Endothelial cell of umbilical vein (primary cell): ENCODE results near the gene CFAP46. TPM values are rescaled to one million over a fixed set of nuclear protein-coding genes. Genes with fewer than 3 reads are reported as not detected.

Experiments used
- BruUV-seq: library from RNA; stranded (reverse); fragments of 400-500 nt; replicated peaks from 2 replicates; lab custom pipeline; 2021; lab: Mats Ljungman, UMichigan
- CTCF ChIA-PET: fragments of 300-600, 350-600 bp; sonication (Branson Sonifier 250); formaldehyde crosslinking; loops from one replicate; lab custom pipeline; 2021; ENCODE audit warnings: antibody characterized with exemption, inconsistent platforms; lab: Charles Lee
- POLR2A ChIA-PET: fragments of 300-600, 350-600 bp; sonication (Branson Sonifier 250); formaldehyde crosslinking; loops from one replicate; lab custom pipeline; 2021; ENCODE audit warnings: antibody characterized with exemption, inconsistent platforms; lab: Charles Lee
- DNase-seq: peaks from one replicate; pipeline ENCODE4 v3.0.0-alpha.2; 2011; ENCODE audit warnings: low read depth, low spot score
- FAIRE-seq: peaks from 2 replicates; lab custom pipeline; 2011; peaks lifted over from hg19 to GRCh38; lab: Jason Lieb, UNC
- H2AFZ ChIP-seq: 2 replicates; pipeline ENCODE4 v1.6.0; 2012; ENCODE audit warnings: low read depth, low read length, control low read depth, inconsistent platforms
- H3K27ac ChIP-seq: 2 replicates; pipeline ENCODE4 v1.5.1; 2011; ENCODE audit warnings: low read depth, mild to moderate bottlenecking, control low read depth, low read length, moderate library complexity; ENCODE audit not compliant: insufficient read depth
- H3K27me3 ChIP-seq, 2 experiments: 2 replicates each; pipeline versions ENCODE4 v1.6.0 to v1.6.1; 2011; ENCODE audit warnings: low read length in 2 of 2, mixed read lengths in 1 of 2; ENCODE audit not compliant: control insufficient read depth in 2 of 2, insufficient read depth in 2 of 2
- H3K36me3 ChIP-seq, 2 experiments: 2 replicates in 1 of 2; 3 replicates in 1 of 2; pipeline ENCODE4 v1.5.1; 2011; ENCODE audit warnings: low read length in 2 of 2, mild to moderate bottlenecking in 1 of 2, moderate library complexity in 1 of 2; ENCODE audit not compliant: control insufficient read depth in 2 of 2, insufficient read depth in 2 of 2; ENCODE audit errors: extremely low read depth in 1 of 2
- H3K4me1 ChIP-seq: 3 replicates; pipeline ENCODE4 v1.5.1; 2011; ENCODE audit warnings: mild to moderate bottlenecking, low read length; ENCODE audit not compliant: control insufficient read depth, insufficient read depth; ENCODE audit errors: extremely low read depth
- H3K4me2 ChIP-seq: 2 replicates; pipeline ENCODE4 v1.6.1; 2011; ENCODE audit warnings: low read length, control low read depth, mixed read lengths; ENCODE audit not compliant: insufficient read depth
- H3K4me3 ChIP-seq, 3 experiments: fragments of 200-600 bp in 1 of 3; sonication (generic), shearing (Covaris generic) in 1 of 3; replicated peaks in 1 of 3; 2 replicates each; pipeline ENCODE4 v1.5.1; 2011 to 2016; ENCODE audit warnings: control low read depth in 3 of 3, low read length in 3 of 3, mild to moderate bottlenecking in 2 of 3, inconsistent platforms in 1 of 3, low read depth in 1 of 3, moderate library complexity in 1 of 3; ENCODE audit not compliant: insufficient read depth in 1 of 3
- H3K79me2 ChIP-seq: 2 replicates; pipeline ENCODE4 v1.6.0; 2012; ENCODE audit warnings: low read length, inconsistent platforms; ENCODE audit not compliant: control insufficient read depth, insufficient read depth
- H3K9ac ChIP-seq: replicated peaks from 2 replicates; pipeline ENCODE3; 2011; ENCODE audit warnings: low read length, control low read depth; ENCODE audit not compliant: insufficient read depth; ENCODE audit errors: extremely low read depth
- H3K9me1 ChIP-seq: replicated peaks from 3 replicates; pipeline ENCODE4 v1.6.0; 2011; ENCODE audit warnings: mild to moderate bottlenecking, low read length; ENCODE audit not compliant: control insufficient read depth, insufficient read depth; ENCODE audit errors: extremely low read depth
- H3K9me3 ChIP-seq: replicated peaks from 2 replicates; pipeline ENCODE4 v1.5.1; 2012; ENCODE audit warnings: low read length, inconsistent platforms; ENCODE audit not compliant: control insufficient read depth, insufficient read depth
- H4K20me1 ChIP-seq: replicated peaks from 2 replicates; pipeline ENCODE3; 2011; ENCODE audit warnings: mild to moderate bottlenecking, low read length; ENCODE audit not compliant: control insufficient read depth, insufficient read depth; ENCODE audit errors: extremely low read depth
- EZH2 ChIP-seq: IDR thresholded peaks from 2 replicates; pipeline ENCODE4 v1.6.1; 2012; ENCODE audit warnings: borderline replicate concordance, low read depth, mild to moderate bottlenecking, moderate library complexity, low read length, inconsistent platforms; ENCODE audit not compliant: severe bottlenecking
- FOS ChIP-seq: IDR thresholded peaks from 2 replicates; pipeline ENCODE4 v1.6.1; 2011; ENCODE audit warnings: mild to moderate bottlenecking, low read length, moderate library complexity, borderline replicate concordance; ENCODE audit not compliant: insufficient read depth
- GATA2 ChIP-seq: IDR thresholded peaks from 2 replicates; pipeline ENCODE4 v1.7.0; 2011; ENCODE audit warnings: low read depth, mild to moderate bottlenecking, moderate library complexity, mixed read lengths, low read length; ENCODE audit not compliant: insufficient read length, insufficient read depth
- JUN ChIP-seq: IDR thresholded peaks from 2 replicates; pipeline ENCODE4 v1.6.1; 2011; ENCODE audit warnings: borderline replicate concordance, low read depth; ENCODE audit not compliant: insufficient read length, insufficient read depth
- MYC ChIP-seq: IDR thresholded peaks from one replicate; pipeline ENCODE4 v1.6.1; 2011; ENCODE audit warnings: mild to moderate bottlenecking, low read depth, low read length
- POLR2A ChIP-seq: IDR thresholded peaks from 2 replicates; pipeline ENCODE4 v1.6.1; 2012; ENCODE audit warnings: low read depth, mild to moderate bottlenecking, control low read depth, low read length
- POLR2AphosphoS5 ChIP-seq: IDR thresholded peaks from 2 replicates; pipeline ENCODE4 v1.6.1; 2012; ENCODE audit warnings: low read depth, mild to moderate bottlenecking, control low read depth, low read length, moderate library complexity; ENCODE audit not compliant: insufficient read depth
- dilution Hi-C: fragments of 300-500 bp; cut with MboI; formaldehyde crosslinking; loops from one replicate; pipeline ENCODE4 v1.15.0; 2019; ENCODE audit warnings: low sequenced_read_pairs; ENCODE audit not compliant: extremely low pct_ligation_motif_present
- intact Hi-C: fragments of 100-400 bp; cut with micrococcal nuclease; formaldehyde crosslinking; loops from one replicate; pipeline ENCODE4 v1.10.0; 2022
- polyA plus RNA-seq, 4 experiments: library from polyadenylated mRNA; depleted of rRNA in 3 of 4; stranded (reverse) in 3 of 4; unstranded in 1 of 4; fragments of >200 nt; gene quantifications; 2 replicates each; pipeline versions ENCODE4 v1.2.1 to v1.2.3, GENCODE V29; 2011 to 2012; ENCODE audit warnings: missing spikeins in 1 of 4
- total RNA-seq: library from RNA; stranded (reverse); gene quantifications from 2 replicates; pipeline ENCODE4 v1.2.3, GENCODE V29; 2021
- TF ChIP-seq, protein P1 (sequence below): IDR thresholded peaks from 2 replicates; pipeline ENCODE4 v1.6.1; 2011; ENCODE audit not compliant: insufficient read depth, insufficient read length
- TF ChIP-seq, protein P2 (sequence below), 2 donors: IDR thresholded peaks; 1 replicate in 1 of 2; 2 replicates in 1 of 2; pipeline ENCODE4 v1.5.1; 2011; ENCODE audit warnings: low read length in 2 of 2, mild to moderate bottlenecking in 2 of 2, moderate library complexity in 2 of 2, control low read depth in 1 of 2, inconsistent platforms in 1 of 2, low read depth in 1 of 2; ENCODE audit not compliant: insufficient read depth in 1 of 2; ENCODE audit errors: extremely low read depth in 1 of 2

Gene CFAP46
- total and polyA plus RNA-seq, 2 donors (not counting 3 experiments of a cell fraction or from before 2014, with no cell fraction given), result 0.75 to 0.98 TPM

DNA sequence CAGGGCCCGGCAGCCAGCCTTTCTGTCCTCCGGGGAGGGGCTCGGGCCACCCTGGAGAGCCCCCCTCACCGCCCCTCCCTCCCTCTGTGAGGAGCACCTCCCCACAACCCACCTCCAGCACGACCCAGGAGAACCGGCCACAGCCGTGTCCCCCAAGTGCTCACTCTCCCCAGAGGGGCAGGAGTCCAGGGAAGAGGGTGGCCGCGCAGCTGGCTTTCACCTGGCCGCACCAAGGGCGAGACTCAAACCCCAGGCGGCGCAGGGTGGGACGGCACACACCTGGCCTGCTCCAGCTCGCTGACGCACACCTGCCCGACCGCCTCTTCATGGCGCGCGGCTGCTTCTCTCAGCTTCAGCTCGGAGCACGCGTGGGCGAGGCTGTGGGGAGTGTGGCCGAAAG lies 73.4 kb downstream of the CFAP46 start:
- no peak for TF ChIP-seq POLR2A
- no peak for TF ChIP-seq MYC
- no peak for TF ChIP-seq EZH2
- Histone ChIP-seq H3K4me2 (no peak overlapping the region), H3K27ac (no peak overlapping the region), H4K20me1 (no peaks in the 10 kb centered on the region), H3K9ac (no peak overlapping the region), H3K4me1 (no peaks in the 10 kb centered on the region), H3K9me3 (no peaks in the 10 kb centered on the region), H3K9me1 (no peaks in the 10 kb centered on the region), H2AFZ (no peak overlapping the region), H3K4me3 (no peak overlapping the region), H3K79me2 (no peaks in the 10 kb centered on the region), H3K36me3 (no peaks in the 10 kb centered on the region), H3K27me3 (no peaks in the 10 kb centered on the region)
- ChIA-PET POLR2A (no interaction called here), CTCF (no interaction called here)
- no TSS peak for BruUV-seq
- dilution Hi-C loops, result no loop called here
- FAIRE-seq (no peak), DNase-seq (no peak)
- intact Hi-C loops, result no loop called here

DNA sequence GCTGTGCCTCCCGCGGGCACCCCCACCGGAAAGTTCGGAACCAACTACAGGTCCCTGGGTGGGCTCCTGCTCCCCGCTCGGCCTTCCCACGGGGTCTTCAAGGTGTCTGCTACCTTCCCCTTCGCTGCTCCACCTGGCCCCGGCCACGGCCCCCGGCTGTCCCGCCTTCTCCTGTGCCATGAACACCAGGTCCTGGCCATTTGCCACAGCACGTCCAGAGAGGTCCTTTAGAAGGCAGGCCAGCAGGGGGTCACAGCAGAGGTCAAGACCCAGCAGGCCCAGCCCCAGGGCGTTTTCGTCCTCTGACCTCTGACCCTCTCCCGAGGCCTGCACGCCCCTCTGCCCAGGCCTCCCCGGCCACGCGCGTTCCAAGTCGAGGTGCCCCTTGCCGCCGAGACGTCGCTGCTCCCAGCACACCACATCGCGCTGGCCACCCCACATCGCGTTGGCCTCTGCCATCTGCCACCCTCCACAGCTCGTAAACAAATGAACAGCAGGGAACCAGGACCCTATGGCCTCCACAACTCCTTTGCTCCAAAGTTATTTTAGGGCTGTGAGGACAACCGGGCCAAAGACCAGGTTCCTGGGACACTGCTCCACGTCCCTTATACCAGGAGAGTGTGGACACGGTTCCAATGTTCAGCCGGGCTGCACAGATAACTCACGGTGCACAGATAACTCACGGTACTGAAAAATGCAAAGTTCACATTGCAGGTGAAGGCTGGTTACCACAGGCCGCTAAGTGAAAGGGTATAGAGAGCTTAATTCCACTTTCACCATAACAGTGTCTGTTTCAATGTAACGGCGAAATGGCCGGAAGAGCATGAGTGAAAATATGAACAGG lies 74.3 kb downstream of the CFAP46 start:
- no peak for TF ChIP-seq MYC
- no peak for TF ChIP-seq FOS
- no peak for TF ChIP-seq POLR2AphosphoS5
- no peak for TF ChIP-seq POLR2A
- TF ChIP-seq, protein P1, sequence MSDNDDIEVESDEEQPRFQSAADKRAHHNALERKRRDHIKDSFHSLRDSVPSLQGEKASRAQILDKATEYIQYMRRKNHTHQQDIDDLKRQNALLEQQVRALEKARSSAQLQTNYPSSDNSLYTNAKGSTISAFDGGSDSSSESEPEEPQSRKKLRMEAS, result no peak
- no peak for TF ChIP-seq GATA2
- TF ChIP-seq EZH2, result no peak
- TF ChIP-seq, protein P2, sequence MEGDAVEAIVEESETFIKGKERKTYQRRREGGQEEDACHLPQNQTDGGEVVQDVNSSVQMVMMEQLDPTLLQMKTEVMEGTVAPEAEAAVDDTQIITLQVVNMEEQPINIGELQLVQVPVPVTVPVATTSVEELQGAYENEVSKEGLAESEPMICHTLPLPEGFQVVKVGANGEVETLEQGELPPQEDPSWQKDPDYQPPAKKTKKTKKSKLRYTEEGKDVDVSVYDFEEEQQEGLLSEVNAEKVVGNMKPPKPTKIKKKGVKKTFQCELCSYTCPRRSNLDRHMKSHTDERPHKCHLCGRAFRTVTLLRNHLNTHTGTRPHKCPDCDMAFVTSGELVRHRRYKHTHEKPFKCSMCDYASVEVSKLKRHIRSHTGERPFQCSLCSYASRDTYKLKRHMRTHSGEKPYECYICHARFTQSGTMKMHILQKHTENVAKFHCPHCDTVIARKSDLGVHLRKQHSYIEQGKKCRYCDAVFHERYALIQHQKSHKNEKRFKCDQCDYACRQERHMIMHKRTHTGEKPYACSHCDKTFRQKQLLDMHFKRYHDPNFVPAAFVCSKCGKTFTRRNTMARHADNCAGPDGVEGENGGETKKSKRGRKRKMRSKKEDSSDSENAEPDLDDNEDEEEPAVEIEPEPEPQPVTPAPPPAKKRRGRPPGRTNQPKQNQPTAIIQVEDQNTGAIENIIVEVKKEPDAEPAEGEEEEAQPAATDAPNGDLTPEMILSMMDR (IDR thresholded peaks at IDR 0.05; ENCODE audit: extremely low read depth in 1 of 2, insufficient read depth in 1 of 2, low read depth in 1 of 2, low read length in 2 of 2), result no peak
- no peak for TF ChIP-seq JUN
- Histone ChIP-seq H3K4me2 (no peak overlapping the region), H3K27ac (no peak overlapping the region), H4K20me1 (no peaks in the 10 kb centered on the region), H3K9me1 (no peaks in the 10 kb centered on the region), H3K27me3 (no peaks in the 10 kb centered on the region), H2AFZ (no peak overlapping the region), H3K4me3 (no peak overlapping the region), H3K9me3 (no peaks in the 10 kb centered on the region), H3K79me2 (no peaks in the 10 kb centered on the region), H3K4me1 (no peaks in the 10 kb centered on the region), H3K9ac (no peak overlapping the region), H3K36me3 (no peaks in the 10 kb centered on the region)
- FAIRE-seq, result no peak
- intact Hi-C loops (no loop called here), dilution Hi-C loops (no loop called here)
- POLR2A ChIA-PET, result no interaction called here
- CTCF ChIA-PET, result no interaction called here
- DNase-seq, result no peak
- no TSS peak for BruUV-seq
